ENCODE data around the gene OR6C2. TPM values are rescaled to one million over a fixed set of nuclear protein-coding genes. Genes with fewer than 3 reads are reported as not detected.
"Not testable (repeated sequence)": the region's sequence is repeated elsewhere in the genome, so short reads cannot be mapped to it uniquely, and the experiment has no call there.

The OR6C2 gene
- total RNA-seq (2014; rRNA removed; shearing (Covaris generic)): not detected in 2 replicates
- not detected in 2 replicates for polyA plus RNA-seq (2015; cell fraction: cytosol; rRNA removed)
- not detected in 2 replicates for polyA plus RNA-seq (2015; cell fraction: nucleus; rRNA removed)

- no peak for DNase-seq (ENCODE audit: low read depth, low spot score)
- in situ Hi-C loops (cut with HindIII; ENCODE audit: low pct_unique_long_range_greater_than_20kb, low sequenced_read_pairs): no loop called here
These were observed at the start of gene OR6C2 for GRCh38 chr12:55443776-55444175. Gene OR6C2, plus strand, starts transcription at chr12:55444076. Its CDS starts 8,138 bp downstream, at chr12:55452214.

GRCh38 chr12:55396326-55396725 is 47.5 kb upstream of the OR6C2 start:
- DNase-seq (ENCODE audit: low read depth, low spot score): no peak
- in situ Hi-C loops (cut with HindIII; ENCODE audit: low pct_unique_long_range_greater_than_20kb, low sequenced_read_pairs): no loop called here

DNA sequence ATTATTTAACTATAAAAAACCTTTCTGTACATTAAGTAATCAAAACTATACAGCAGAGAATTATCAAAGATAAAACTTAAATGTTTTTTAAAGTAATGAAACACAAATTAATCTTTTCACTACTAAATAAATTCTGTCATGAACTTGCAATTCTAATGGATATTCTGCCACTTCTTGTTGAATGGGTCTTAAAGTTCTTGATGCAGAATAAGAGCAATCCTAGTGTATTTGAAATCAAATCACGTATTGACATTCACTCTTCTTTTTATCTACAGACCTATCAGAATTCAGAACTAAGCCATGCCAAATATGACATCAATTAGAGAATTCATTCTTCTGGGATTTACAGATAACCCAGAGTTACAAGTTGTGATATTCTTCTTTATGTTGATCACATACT is 43.6 kb upstream of the OR6C2 start, which contains the start of gene OR6C65:
OR6C65 (plus strand) TSS at position 301 of the 400 bp plus-strand sequence; CDS start at position 301, 0 bp downstream.
- no peak for DNase-seq (ENCODE audit: low read depth, low spot score)
- in situ Hi-C loops (cut with HindIII; ENCODE audit: low pct_unique_long_range_greater_than_20kb, low sequenced_read_pairs): no loop called here

DNA sequence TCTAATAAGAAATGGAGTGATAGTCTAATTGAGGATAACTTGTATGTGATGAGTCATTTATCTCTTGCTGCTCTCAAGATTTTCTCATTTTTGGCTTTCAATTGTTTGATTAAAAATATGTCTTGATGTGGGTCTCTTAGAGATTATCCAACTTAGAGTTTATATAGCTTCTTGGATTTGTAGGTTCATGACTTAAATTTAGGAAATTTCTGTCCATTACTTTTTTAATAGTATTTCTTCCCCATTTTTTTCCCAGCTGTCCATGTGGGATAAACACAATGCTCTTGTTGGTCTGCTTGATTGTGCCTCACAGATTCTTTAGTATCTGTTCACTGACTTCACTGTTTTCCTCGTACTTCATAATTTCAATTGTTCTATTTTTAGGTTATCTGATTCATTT is 36.0 kb upstream of the OR6C2 start:
- in situ Hi-C loops (cut with HindIII; ENCODE audit: low pct_unique_long_range_greater_than_20kb, low sequenced_read_pairs): no loop called here
- DNase-seq (ENCODE audit: low read depth, low spot score): no peak

- in situ Hi-C loops (cut with HindIII; ENCODE audit: low pct_unique_long_range_greater_than_20kb, low sequenced_read_pairs); DNase-seq (ENCODE audit: low read depth, low spot score): not testable (repeated sequence)
These were observed 34.7 kb upstream of the OR6C2 start for GRCh38 chr12:55409133-55409532.

DNA sequence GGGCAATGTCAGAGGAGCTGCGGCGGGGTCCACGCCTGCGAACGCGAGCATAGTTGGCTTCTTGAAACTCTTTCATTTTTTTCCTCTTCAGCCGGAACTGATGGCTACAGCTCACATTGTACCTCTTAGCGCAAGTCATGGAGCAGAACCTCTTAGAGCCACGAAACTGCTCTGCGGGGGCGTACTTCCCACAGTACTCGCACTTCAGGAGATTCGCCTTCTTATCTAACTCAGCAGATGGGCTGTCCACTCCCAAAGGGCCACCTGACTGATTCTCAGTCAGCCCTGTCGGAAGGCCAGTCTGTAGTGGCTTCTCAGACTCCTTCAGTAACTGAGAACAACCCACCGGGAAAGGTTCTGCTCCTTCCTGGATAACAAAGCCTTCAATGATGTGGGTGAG is 31.7 kb upstream of the OR6C2 start:
- DNase-seq (ENCODE audit: low read depth, low spot score); in situ Hi-C loops (cut with HindIII; ENCODE audit: low pct_unique_long_range_greater_than_20kb, low sequenced_read_pairs): not testable (repeated sequence)

- peak; percentile 10 for DNase-seq (ENCODE audit: low read depth, low spot score)
- in situ Hi-C loops (cut with HindIII; ENCODE audit: low pct_unique_long_range_greater_than_20kb, low sequenced_read_pairs): not testable (repeated sequence)
These were observed 30.1 kb upstream of the OR6C2 start for GRCh38 chr12:55413498-55414388.

DNA sequence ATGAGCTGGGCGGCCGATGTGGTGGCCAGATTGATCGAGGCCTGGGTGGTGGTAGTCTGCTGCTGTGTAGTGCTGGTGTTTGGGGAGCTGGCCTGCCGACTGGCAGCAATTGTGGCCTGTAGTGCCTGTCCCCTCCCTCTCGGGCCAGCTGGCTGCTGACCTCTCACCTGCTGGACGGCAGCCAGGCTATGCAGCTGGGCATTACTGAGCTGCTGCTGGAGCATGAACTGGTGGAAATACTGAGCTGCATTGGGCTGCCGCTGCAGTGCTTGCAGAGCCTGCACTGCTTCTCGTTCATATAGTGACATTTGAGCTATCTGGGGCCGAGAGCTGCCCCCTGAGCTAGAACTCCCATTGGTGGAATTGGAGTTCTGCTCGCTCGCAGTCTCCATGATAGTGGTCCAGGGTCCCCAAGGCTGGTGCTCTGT is 29.5 kb upstream of the OR6C2 start:
- DNase-seq (ENCODE audit: low read depth, low spot score); in situ Hi-C loops (cut with HindIII; ENCODE audit: low pct_unique_long_range_greater_than_20kb, low sequenced_read_pairs): not testable (repeated sequence)

- DNase-seq (ENCODE audit: low read depth, low spot score); in situ Hi-C loops (cut with HindIII; ENCODE audit: low pct_unique_long_range_greater_than_20kb, low sequenced_read_pairs): not testable (repeated sequence)
These were observed 29.0 kb upstream of the OR6C2 start for GRCh38 chr12:55414889-55415288.

GRCh38 chr12:55416961-55417360 is 26.9 kb upstream of the OR6C2 start:
- in situ Hi-C loops (cut with HindIII; ENCODE audit: low pct_unique_long_range_greater_than_20kb, low sequenced_read_pairs): no loop called here
- no peak for DNase-seq (ENCODE audit: low read depth, low spot score)

- no peak for DNase-seq (ENCODE audit: low read depth, low spot score)
- in situ Hi-C loops (cut with HindIII; ENCODE audit: low pct_unique_long_range_greater_than_20kb, low sequenced_read_pairs): no loop called here
These were observed 23.4 kb upstream of the OR6C2 start for GRCh38 chr12:55420307-55420962.

- no peak for DNase-seq (ENCODE audit: low read depth, low spot score)
- in situ Hi-C loops (cut with HindIII; ENCODE audit: low pct_unique_long_range_greater_than_20kb, low sequenced_read_pairs): no loop called here
These were observed 17.9 kb upstream of the OR6C2 start, which contains the start of gene OR6C76 for GRCh38 chr12:55425954-55426353. Gene OR6C76, plus strand, starts transcription at chr12:55426254. Its CDS starts 0 bp downstream, at chr12:55426254.

GRCh38 chr12:55428331-55429243 is 15.3 kb upstream of the OR6C2 start:
- in situ Hi-C loops (cut with HindIII; ENCODE audit: low pct_unique_long_range_greater_than_20kb, low sequenced_read_pairs): no loop called here
- DNase-seq (ENCODE audit: low read depth, low spot score): no peak

- in situ Hi-C loops (cut with HindIII; ENCODE audit: low pct_unique_long_range_greater_than_20kb, low sequenced_read_pairs): not testable (repeated sequence)
These were observed 2.6 kb upstream of the OR6C2 start for GRCh38 chr12:55441233-55441632.

DNA sequence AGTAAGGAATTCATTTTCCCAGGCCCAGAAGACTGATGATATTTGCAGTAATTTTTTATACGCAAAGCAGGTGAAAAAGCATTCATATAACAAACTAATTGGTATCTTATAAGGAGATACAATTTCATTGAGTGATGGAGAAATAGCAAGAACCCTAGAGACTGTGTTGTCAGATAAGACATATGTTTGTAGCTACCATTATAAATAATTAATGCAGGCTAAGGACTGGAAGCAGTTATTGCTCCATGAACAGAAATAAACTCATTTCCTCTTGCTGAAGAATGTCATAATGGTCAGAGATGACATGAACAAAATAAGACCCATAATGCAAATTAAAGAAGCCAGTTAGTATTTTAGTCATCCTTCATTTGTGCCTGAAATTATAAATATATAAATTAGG is 1.5 kb downstream of the OR6C2 start:
- DNase-seq (ENCODE audit: low read depth, low spot score): no peak
- in situ Hi-C loops (cut with HindIII; ENCODE audit: low pct_unique_long_range_greater_than_20kb, low sequenced_read_pairs): no loop called here

More at GRCh38 chr12:55441233-55441632, 2.6 kb upstream of the OR6C2 start:
- not testable (repeated sequence) for DNase-seq (ENCODE audit: low read depth, low spot score)

DNA sequence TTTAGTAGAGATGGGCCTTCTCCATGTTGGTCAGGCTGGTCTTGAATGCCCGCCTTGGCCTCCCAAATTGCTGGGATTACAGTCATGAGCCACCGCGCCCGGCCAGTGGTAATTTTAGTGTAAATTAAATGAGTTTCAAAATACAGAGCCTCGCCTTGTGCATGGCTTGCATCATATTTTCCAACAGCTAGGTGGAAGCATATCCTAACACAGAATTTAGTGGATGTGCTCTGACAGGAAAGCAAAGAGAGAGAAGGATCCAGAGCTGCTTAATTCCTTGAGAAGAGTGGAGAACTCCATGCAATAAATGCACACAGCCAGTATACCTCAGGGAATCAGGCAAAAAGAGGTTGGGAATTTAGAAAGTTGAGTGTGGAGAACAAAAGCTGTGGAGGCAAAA is 2.5 kb downstream of the OR6C2 start:
- peak; percentile 44 for DNase-seq (ENCODE audit: low read depth, low spot score)
- in situ Hi-C loops (cut with HindIII; ENCODE audit: low pct_unique_long_range_greater_than_20kb, low sequenced_read_pairs): no loop called here

- in situ Hi-C loops (cut with HindIII; ENCODE audit: low pct_unique_long_range_greater_than_20kb, low sequenced_read_pairs): no loop called here
- DNase-seq (ENCODE audit: low read depth, low spot score): no peak
These were observed 4.9 kb downstream of the OR6C2 start for GRCh38 chr12:55448825-55449224.

Measured in SK-MEL-5 (cell line).